SK-N-MC (cell line): ENCODE data around the gene SRRM1.

Experiments
- EZH2 ChIP-seq: fragments of 200-600 bp; sonication (generic); IDR thresholded peaks from one replicate; pipeline ENCODE4 v1.6.1; 2017; ENCODE audit warnings: antibody characterized with exemption
- POLR2AphosphoS5 ChIP-seq: IDR thresholded peaks from 2 replicates; pipeline ENCODE4 v1.6.1; 2012; ENCODE audit warnings: mild to moderate bottlenecking, low read depth, low read length, borderline replicate concordance

DNA sequence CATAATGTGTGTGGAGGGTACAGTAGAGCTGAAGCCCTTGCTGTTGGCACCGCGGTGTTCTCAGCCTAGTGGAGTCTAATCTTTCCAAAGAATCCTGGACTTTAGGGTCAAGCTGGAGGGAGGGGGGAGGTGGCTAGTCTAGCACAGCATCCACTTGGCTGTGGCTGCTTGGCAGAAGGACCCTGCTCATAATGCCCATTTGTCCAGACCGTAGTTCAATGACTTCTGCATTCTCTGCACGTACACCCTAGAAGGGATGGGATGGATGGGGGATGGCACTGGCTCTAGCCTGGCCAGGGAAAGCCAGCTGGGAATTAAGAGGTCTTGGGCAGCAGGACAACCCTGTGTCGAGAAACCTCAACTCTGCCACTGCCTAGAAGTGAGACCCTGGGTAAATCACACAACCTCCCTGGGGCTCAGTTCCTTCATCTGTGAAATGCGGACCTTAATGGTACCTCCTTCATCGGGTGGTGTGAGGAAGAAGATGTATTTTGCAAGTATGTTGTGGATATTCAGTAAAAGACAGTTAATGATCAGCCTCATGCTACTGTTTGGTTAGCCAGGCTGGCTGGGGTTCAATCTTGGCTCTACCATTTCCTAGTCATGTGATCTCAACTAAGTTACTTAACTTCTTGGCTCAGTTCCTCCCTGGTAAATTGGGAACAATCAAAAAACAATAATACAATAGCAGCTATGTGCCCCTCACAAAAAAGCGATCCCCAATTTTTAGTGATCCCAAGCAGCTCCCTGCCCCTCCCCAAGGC lies 75.0 kb downstream of the SRRM1 start:
- TF ChIP-seq POLR2AphosphoS5 (no peak), EZH2 (no peak)
